Progenitor cell of endocrine pancreas (in vitro differentiated cells): ENCODE results near the gene ASTN1. TPM values are rescaled to one million over a fixed set of nuclear protein-coding genes. Genes with fewer than 3 reads are reported as not detected.

Experiments
- DNase-seq: peaks from one replicate; pipeline ENCODE4 v3.0.0; 2021; ENCODE audit warnings: low spot score; ENCODE audit not compliant: unreplicated experiment
- H3K27ac Mint-ChIP-seq: 2 replicates; pipeline ENCODE4 v1.8.0; 2021; ENCODE audit warnings: mild to moderate bottlenecking, moderate library complexity, mixed read lengths
- H3K27me3 Mint-ChIP-seq: 2 replicates; pipeline ENCODE4 v1.8.0; 2021; ENCODE audit warnings: mixed read lengths
- H3K36me3 Mint-ChIP-seq: 2 replicates; pipeline ENCODE4 v1.8.0; 2022; ENCODE audit warnings: mixed read lengths; ENCODE audit not compliant: insufficient read depth
- H3K4me1 Mint-ChIP-seq: 2 replicates; pipeline ENCODE4 v1.8.0; 2021; ENCODE audit warnings: low read depth, mixed read lengths
- H3K4me3 Mint-ChIP-seq: 2 replicates; pipeline ENCODE4 v1.8.0; 2021; ENCODE audit warnings: low read depth, mild to moderate bottlenecking, moderate library complexity, mixed read lengths
- H3K9me3 Mint-ChIP-seq: 2 replicates; pipeline ENCODE4 v1.8.0; 2021; ENCODE audit warnings: low read depth, mixed read lengths
- CTCF ChIP-seq: fragments of 200-600 bp; sonication (generic); IDR thresholded peaks from one replicate; pipeline ENCODE4 v1.5.0; 2021; ENCODE audit warnings: antibody characterized with exemption, mild to moderate bottlenecking; ENCODE audit not compliant: unreplicated experiment
- total RNA-seq: library from RNA; stranded (reverse); gene quantifications from 2 replicates; pipeline ENCODE4 v1.2.1, GENCODE V29; 2021

Gene ASTN1
- total RNA-seq, 1 donor from 2014 or later, result 0.72 TPM

DNA sequence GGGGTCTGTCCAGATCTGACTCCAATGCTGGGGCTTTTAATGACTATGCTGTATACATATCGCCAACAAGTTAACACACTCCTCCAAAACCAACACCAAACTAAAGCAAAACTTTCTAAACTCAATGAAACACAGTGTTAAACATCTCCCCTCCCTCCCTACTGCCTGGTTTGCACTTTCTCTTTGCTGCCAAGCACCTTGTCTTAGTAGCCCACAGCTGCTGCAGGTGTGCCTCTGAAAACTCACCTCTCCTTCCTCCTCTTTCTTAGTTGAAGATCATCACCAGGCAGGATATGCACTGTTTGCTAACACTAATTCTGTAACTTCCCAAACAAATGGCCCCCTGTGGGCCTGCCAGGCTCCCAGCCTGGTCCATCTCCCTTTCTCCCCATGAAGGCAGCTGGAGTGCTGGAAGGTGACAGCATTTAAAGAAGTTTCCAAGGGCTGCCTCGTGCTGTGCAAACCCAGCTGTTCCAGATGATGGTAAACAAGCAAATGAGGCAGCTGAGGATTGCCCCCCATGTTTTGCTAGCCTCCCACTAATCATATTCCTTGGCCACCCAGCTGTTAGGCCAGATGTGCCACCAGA, 213.7 kb downstream of the ASTN1 start:
- Mint-ChIP-seq H3K36me3 (no peaks in the 10 kb centered on the region), H3K4me3 (no peak overlapping the region)
- TF ChIP-seq CTCF, result no peak

GRCh38 chr1:176949033-176949662, 215.4 kb downstream of the ASTN1 start:
- no peak overlapping the region for H3K4me3 Mint-ChIP-seq
- TF ChIP-seq CTCF, result peak; percentile 92
- DNase-seq, result peak; percentile 67
- H3K4me1 Mint-ChIP-seq, result peaks cover 5% of the 10 kb centered on the region
- H3K36me3 Mint-ChIP-seq, result no peaks in the 10 kb centered on the region
- H3K9me3 Mint-ChIP-seq, result no peaks in the 10 kb centered on the region
- H3K27me3 Mint-ChIP-seq, result peaks cover 21% of the 10 kb centered on the region
- no peak overlapping the region for H3K27ac Mint-ChIP-seq

More for the DNA sequence above, 213.7 kb downstream of the ASTN1 start:
- Mint-ChIP-seq H3K27me3 (peaks cover 21% of the 10 kb centered on the region), H3K9me3 (no peaks in the 10 kb centered on the region), H3K4me1 (peaks cover 5% of the 10 kb centered on the region), H3K27ac (no peak overlapping the region)
- DNase-seq, result no peak

DNA sequence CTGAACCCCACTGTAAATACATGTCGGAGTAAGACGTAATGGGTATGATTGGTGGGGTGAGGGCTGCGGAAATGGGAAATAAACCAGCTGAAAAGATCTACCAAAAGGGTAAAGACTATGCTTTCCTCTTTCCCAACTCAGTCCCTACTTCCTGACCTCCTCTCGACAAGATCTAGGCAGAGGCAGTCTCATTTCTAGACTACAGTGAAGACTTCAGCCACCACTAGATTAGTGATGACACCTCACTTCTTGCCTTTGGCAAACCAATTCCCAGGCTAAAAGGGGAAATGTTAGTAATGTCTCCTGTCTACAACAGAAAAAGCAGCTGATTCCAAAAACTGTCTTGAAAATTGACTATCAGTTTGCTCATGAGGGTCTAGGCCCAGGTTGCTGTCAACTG, 219.9 kb downstream of the ASTN1 start:
- H3K36me3 Mint-ChIP-seq, result peaks cover 1% of the 10 kb centered on the region

DNA sequence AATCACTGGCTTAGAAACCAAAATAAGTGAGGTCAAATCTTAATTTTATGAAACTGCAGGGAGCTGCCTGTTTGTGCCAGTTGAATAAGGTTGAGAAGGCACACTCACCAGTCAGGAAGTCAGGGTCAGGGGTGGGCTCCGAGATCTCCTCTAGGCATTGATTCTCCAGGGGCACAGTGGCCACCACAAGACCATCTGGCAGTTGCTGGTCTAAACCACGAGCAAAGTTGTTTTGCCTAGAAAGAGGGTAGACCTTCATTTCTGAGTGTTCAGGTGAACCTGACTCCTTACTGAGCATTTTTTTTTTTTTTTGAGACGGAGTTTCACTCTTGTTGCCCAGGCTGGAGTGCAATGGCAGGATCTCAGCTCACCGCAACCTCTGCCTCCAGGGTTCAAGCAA, 220.7 kb downstream of the ASTN1 start:
- H3K9me3 Mint-ChIP-seq, result peaks cover 7% of the 10 kb centered on the region
- H3K36me3 Mint-ChIP-seq, result peaks cover 1% of the 10 kb centered on the region
- DNase-seq, result no peak
- no peak for TF ChIP-seq CTCF
- H3K4me3 Mint-ChIP-seq, result no peak overlapping the region
- no peaks in the 10 kb centered on the region for H3K4me1 Mint-ChIP-seq
- H3K27ac Mint-ChIP-seq, result no peak overlapping the region
- peaks cover 5% of the 10 kb centered on the region for H3K27me3 Mint-ChIP-seq

More for the DNA sequence above, 219.9 kb downstream of the ASTN1 start:
- TF ChIP-seq CTCF, result no peak
- Mint-ChIP-seq H3K9me3 (peaks cover 7% of the 10 kb centered on the region), H3K27ac (no peak overlapping the region), H3K27me3 (peaks cover 13% of the 10 kb centered on the region), H3K4me1 (no peaks in the 10 kb centered on the region), H3K4me3 (no peak overlapping the region)
- DNase-seq, result no peak

DNA sequence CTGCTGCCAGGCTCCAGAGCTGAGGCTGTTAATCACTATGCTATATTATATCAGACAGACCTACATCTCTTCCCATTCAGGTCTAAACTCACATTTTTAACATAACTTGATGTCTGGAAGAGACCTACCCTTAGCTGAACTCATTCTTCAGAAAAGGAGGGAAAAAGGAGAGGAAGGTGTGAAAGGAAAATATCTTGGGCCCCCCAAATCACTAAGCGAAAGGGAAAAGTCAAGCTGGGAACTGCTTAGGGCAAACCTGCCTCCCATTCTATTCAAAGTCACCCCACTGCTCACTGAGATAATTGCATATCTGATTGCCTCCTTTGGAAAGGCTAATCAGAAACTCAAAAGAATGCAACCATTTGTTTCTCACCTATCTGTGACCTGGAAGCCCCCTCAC, 222.2 kb downstream of the ASTN1 start:
- Mint-ChIP-seq H3K27ac (no peak overlapping the region), H3K36me3 (peaks cover 1% of the 10 kb centered on the region)
- DNase-seq, result no peak

More for the DNA sequence above, 222.2 kb downstream of the ASTN1 start:
- H3K4me3 Mint-ChIP-seq, result no peak overlapping the region
- peaks cover 7% of the 10 kb centered on the region for H3K9me3 Mint-ChIP-seq
- no peak for TF ChIP-seq CTCF
- H3K4me1 Mint-ChIP-seq, result no peaks in the 10 kb centered on the region
- H3K27me3 Mint-ChIP-seq, result peaks cover 5% of the 10 kb centered on the region
